Trophoblast cell (in vitro differentiated cells and primary cell): ENCODE measurements around the gene SMIM14.
"Not testable (repeated sequence)": the region's sequence is repeated elsewhere in the genome, so short reads cannot be mapped to it uniquely, and the experiment has no call there.

ENCODE experiments used
- DNase-seq, 2 donors: peaks; one replicate each; pipeline ENCODE4 v3.0.0-alpha.2; 2016
- H2AFZ ChIP-seq: 2 replicates; pipeline ENCODE4 v1.6.1; 2013; ENCODE audit warnings: low read length, moderate library complexity, mild to moderate bottlenecking; ENCODE audit not compliant: insufficient read depth, poor library complexity
- H2AK5ac ChIP-seq: 2 replicates; pipeline ENCODE4 v1.6.1; 2013; ENCODE audit warnings: mild to moderate bottlenecking, low read length
- H2BK120ac ChIP-seq: 2 replicates; pipeline ENCODE4 v1.6.1; 2013; ENCODE audit warnings: low read length, mild to moderate bottlenecking, moderate library complexity; ENCODE audit not compliant: insufficient read depth, poor library complexity
- H2BK12ac ChIP-seq: 2 replicates; pipeline ENCODE4 v1.6.1; 2013; ENCODE audit warnings: mild to moderate bottlenecking, low read length, moderate library complexity
- H2BK5ac ChIP-seq: 2 replicates; pipeline ENCODE4 v1.6.1; 2013; ENCODE audit warnings: low read length, low read depth, moderate library complexity, mild to moderate bottlenecking; ENCODE audit not compliant: poor library complexity
- H3K14ac ChIP-seq: 2 replicates; pipeline ENCODE4 v1.6.1; 2013; ENCODE audit warnings: mild to moderate bottlenecking, low read length
- H3K18ac ChIP-seq: 2 replicates; pipeline ENCODE4 v1.6.1; 2013; ENCODE audit warnings: mild to moderate bottlenecking, low read length
- H3K23ac ChIP-seq: 2 replicates; pipeline ENCODE4 v1.6.1; 2013; ENCODE audit warnings: low read length
- H3K27ac ChIP-seq: 2 replicates; pipeline ENCODE4 v1.5.1; 2013; ENCODE audit warnings: low read depth, mild to moderate bottlenecking, inconsistent platforms, low read length, moderate library complexity
- H3K27me3 ChIP-seq: 2 replicates; pipeline ENCODE4 v1.6.1; 2013; ENCODE audit warnings: inconsistent platforms, mild to moderate bottlenecking, low read length, moderate library complexity; ENCODE audit not compliant: insufficient read depth
- H3K36me3 ChIP-seq, 2 experiments: 1 replicate in 1 of 2; 2 replicates in 1 of 2; pipeline ENCODE4 v1.6.1; 2013; ENCODE audit warnings: low read length in 2 of 2, mild to moderate bottlenecking in 2 of 2, moderate library complexity in 1 of 2; ENCODE audit not compliant: insufficient read depth in 2 of 2, control insufficient read depth in 1 of 2
- H3K4ac ChIP-seq: 2 replicates; pipeline ENCODE4 v1.6.1; 2013; ENCODE audit warnings: low read depth, mild to moderate bottlenecking, low read length, moderate library complexity
- H3K4me1 ChIP-seq, 2 experiments: 1 replicate in 1 of 2; 2 replicates in 1 of 2; pipeline ENCODE4 v1.6.1; 2013; ENCODE audit warnings: low read length in 2 of 2, mild to moderate bottlenecking in 2 of 2, moderate library complexity in 1 of 2; ENCODE audit not compliant: insufficient read depth in 2 of 2, control insufficient read depth in 1 of 2
- H3K4me2 ChIP-seq: 2 replicates; pipeline ENCODE4 v1.6.1; 2013; ENCODE audit warnings: inconsistent platforms, mild to moderate bottlenecking, low read length, moderate library complexity
- H3K4me3 ChIP-seq: 2 replicates; pipeline ENCODE4 v1.5.1; 2013; ENCODE audit warnings: mild to moderate bottlenecking, low read depth, low read length, inconsistent platforms
- H3K79me1 ChIP-seq: one replicate; pipeline ENCODE4 v1.6.1; 2013; ENCODE audit warnings: low read length
- H3K79me2 ChIP-seq: 2 replicates; pipeline ENCODE4 v1.6.1; 2013; ENCODE audit warnings: low read length, mild to moderate bottlenecking; ENCODE audit not compliant: control insufficient read depth, insufficient read depth, poor library complexity
- H3K9ac ChIP-seq: 2 replicates; pipeline ENCODE4 v1.6.1; 2013; ENCODE audit warnings: mild to moderate bottlenecking, low read length
- H3K9me3 ChIP-seq: 2 replicates; pipeline ENCODE4 v1.6.1; 2013; ENCODE audit warnings: low read depth, mild to moderate bottlenecking, control low read depth, inconsistent platforms, low read length; ENCODE audit not compliant: insufficient read depth
- H4K12ac ChIP-seq: 2 replicates; pipeline ENCODE4 v1.6.1; 2013; ENCODE audit warnings: low read depth, mild to moderate bottlenecking, low read length, moderate library complexity
- H4K8ac ChIP-seq: 2 replicates; pipeline ENCODE4 v1.6.1; 2013; ENCODE audit warnings: low read depth, mild to moderate bottlenecking, low read length, moderate library complexity
- H4K91ac ChIP-seq: one replicate; pipeline ENCODE4 v1.6.1; 2013; ENCODE audit warnings: low read depth, mild to moderate bottlenecking, low read length, moderate library complexity
- WGBS: extraction: QIAGEN DNeasy Blood & Tissue Kit; methylation state at CpG from one replicate; pipeline ENCODE4 v1.1.7; 2013; ENCODE audit warnings: missing lambda C conversion rate; ENCODE audit not compliant: insufficient read length, insufficient coverage; ENCODE audit errors: extremely low coverage; 5-methylcytosine and 5-hydroxymethylcytosine counted together

SMIM14 gene

DNA sequence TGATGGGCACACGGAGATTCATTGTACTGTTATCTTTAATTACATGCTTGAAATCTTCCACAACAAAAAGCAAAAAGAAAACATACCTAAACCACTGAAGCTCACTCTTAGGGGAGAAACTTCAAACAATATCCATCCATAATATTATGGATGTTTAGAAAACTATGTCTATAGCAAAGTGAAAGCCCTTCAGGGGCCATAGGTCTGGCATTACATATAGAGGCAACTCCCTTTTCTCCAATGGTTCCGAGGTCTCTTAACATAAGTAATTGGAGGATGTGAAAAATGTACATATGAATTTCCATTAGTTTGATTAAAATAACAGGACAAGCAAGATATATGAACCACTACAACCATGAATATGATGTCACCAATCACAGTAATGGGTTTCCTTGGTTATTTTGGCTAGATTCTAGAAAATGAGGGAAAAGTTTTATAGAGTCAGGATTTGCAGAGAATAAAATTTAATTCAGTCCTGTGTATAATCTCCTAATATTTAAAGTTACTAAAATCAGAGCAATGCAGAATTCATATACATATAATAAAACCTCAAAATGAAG, 122.2 kb downstream of the SMIM14 start:
- no peak overlapping the region for H4K91ac ChIP-seq
- WGBS, result no CpG with 5 or more reads among the region's 2 CpGs

DNA sequence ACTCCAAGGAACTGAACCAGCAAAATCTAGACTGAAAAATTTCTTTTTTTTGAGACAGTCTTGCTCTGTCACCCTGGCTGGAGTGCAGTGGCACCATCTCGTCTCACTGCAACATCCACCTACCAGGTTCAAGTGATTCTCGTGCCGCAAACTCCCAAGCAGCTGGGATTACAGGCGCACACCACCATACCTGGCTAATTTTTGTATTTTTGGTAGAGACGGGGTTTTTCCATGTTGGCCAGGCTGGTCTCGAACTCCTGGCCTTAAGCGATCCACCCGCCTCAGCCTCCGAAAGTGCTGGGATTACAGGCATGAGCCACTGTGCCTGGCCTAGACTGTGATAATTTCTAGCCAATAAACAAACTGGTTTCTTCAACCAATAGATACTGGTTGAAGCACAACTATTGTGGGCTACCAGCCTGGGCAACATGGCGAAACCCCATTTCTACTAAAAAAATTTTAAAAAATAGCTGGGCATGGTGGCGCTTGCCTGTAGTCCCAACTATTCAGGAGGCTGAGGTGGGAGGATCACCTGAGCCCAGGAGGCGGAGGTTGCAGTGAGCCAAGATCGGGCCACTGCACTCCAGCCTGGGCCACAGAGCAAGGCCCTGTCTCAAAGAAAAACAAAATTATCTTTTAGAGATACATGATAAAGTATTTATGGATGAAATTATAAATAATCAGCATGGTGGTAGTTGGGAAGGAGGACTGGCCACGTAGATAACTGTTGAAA, 122.8 kb downstream of the SMIM14 start:
- not testable (repeated sequence) for H4K91ac ChIP-seq, H3K4ac ChIP-seq, H3K4me1 ChIP-seq, H3K4me2 ChIP-seq, DNase-seq, H3K79me1 ChIP-seq, H2AFZ ChIP-seq, H3K27me3 ChIP-seq, H2BK12ac ChIP-seq, H3K23ac ChIP-seq, H3K4me3 ChIP-seq, H2BK5ac ChIP-seq, H3K9me3 ChIP-seq, H2AK5ac ChIP-seq, H3K14ac ChIP-seq, H3K9ac ChIP-seq, H3K18ac ChIP-seq, H3K79me2 ChIP-seq, H3K27ac ChIP-seq, H4K12ac ChIP-seq, H4K8ac ChIP-seq, H2BK120ac ChIP-seq
- H3K36me3 ChIP-seq, result peaks cover 23 to 25% of the 10 kb centered on the region in 2 experiments
- WGBS, result no CpG with 5 or more reads among the region's 14 CpGs

More for the DNA sequence above, 122.2 kb downstream of the SMIM14 start:
- H3K27ac ChIP-seq, result no peak overlapping the region
- no peaks in the 10 kb centered on the region for H3K27me3 ChIP-seq
- H2BK12ac ChIP-seq, result no peak overlapping the region
- DNase-seq, result no peak
- no peak overlapping the region for H4K12ac ChIP-seq
- no peaks in the 10 kb centered on the region for H3K4me1 ChIP-seq
- no peak overlapping the region for H3K4ac ChIP-seq
- no peak overlapping the region for H2BK5ac ChIP-seq
- no peaks in the 10 kb centered on the region for H3K9me3 ChIP-seq
- no peak overlapping the region for H3K14ac ChIP-seq
- no peak overlapping the region for H2BK120ac ChIP-seq
- H3K18ac ChIP-seq, result no peak overlapping the region
- H3K23ac ChIP-seq, result no peak overlapping the region
- H3K4me3 ChIP-seq, result no peak overlapping the region
- no peak overlapping the region for H3K9ac ChIP-seq
- no peak overlapping the region for H2AFZ ChIP-seq
- no peak overlapping the region for H3K4me2 ChIP-seq
- no peak overlapping the region for H4K8ac ChIP-seq
- H3K79me2 ChIP-seq, result no peaks in the 10 kb centered on the region
- peaks cover 22 to 23% of the 10 kb centered on the region in 2 experiments for H3K36me3 ChIP-seq
- no peak overlapping the region for H2AK5ac ChIP-seq
- H3K79me1 ChIP-seq, result no peaks in the 10 kb centered on the region

DNA sequence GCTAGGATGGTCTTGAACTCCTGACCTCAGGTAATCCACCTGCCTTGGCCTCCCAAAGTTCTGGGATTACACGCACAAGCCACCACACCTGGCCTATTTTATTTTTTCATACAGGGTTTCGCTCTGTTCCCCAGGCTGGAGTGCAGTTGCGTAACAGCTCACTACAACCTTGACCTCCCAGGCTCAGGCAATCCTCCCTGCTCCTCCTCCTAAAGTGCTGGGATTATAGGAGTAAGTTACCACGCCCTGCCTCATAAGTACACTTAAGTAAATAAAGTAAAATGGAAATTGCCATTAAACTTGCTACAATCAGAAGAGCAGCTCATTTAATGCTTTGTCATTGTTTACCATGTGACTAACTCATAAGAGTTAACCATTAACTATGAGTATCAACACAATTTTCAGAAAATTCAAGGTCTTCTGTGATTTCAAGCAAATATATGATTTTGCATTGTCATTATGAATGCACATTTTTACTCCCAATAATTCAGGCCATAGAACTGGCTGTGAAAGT, 123.7 kb downstream of the SMIM14 start:
- Histone ChIP-seq H3K4me2 (no peak overlapping the region), H3K4me3 (no peak overlapping the region), H2BK120ac (no peak overlapping the region), H3K14ac (no peak overlapping the region), H3K27ac (no peak overlapping the region), H2AFZ (no peak overlapping the region), H3K9ac (no peak overlapping the region), H4K8ac (no peak overlapping the region), H2BK5ac (no peak overlapping the region), H2AK5ac (no peak overlapping the region), H3K36me3 (peaks cover 27% of the 10 kb centered on the region in 2 experiments), H3K9me3 (no peaks in the 10 kb centered on the region), H3K23ac (no peak overlapping the region), H3K4ac (no peak overlapping the region), H3K79me1 (no peaks in the 10 kb centered on the region), H4K91ac (no peak overlapping the region), H3K18ac (no peak overlapping the region), H2BK12ac (no peak overlapping the region), H3K79me2 (no peaks in the 10 kb centered on the region), H4K12ac (no peak overlapping the region), H3K4me1 (no peaks in the 10 kb centered on the region), H3K27me3 (no peaks in the 10 kb centered on the region)
- WGBS, result no CpG with 5 or more reads among the region's 4 CpGs
- DNase-seq, result no peak

DNA sequence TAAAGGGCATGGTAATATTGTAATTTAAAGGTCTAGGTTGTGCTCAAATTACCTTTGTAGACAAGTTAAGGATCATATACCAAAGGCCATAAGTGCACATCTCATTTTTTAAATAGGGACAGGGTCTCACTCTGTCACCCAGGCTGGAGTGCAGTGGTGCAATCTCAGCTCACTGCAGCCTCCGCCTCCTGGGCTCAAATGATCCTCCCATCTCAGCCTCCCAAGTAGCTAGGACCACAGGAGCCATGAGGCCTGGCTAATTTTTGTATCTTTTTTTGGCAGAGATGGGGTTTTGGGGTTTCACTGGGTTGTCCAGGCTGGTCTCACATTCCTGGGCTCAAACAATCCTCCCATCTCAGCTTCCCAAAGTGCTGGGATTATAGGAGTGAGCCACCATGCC, 124.4 kb downstream of the SMIM14 start:
- H4K12ac ChIP-seq, H3K23ac ChIP-seq: not testable (repeated sequence)

More for the DNA sequence above, 124.4 kb downstream of the SMIM14 start:
- not testable (repeated sequence) for H3K9ac ChIP-seq, H2BK12ac ChIP-seq, H4K91ac ChIP-seq, DNase-seq, H2BK5ac ChIP-seq, H3K27ac ChIP-seq, H2BK120ac ChIP-seq, H3K4ac ChIP-seq, H4K8ac ChIP-seq, H3K18ac ChIP-seq, H3K9me3 ChIP-seq, H2AFZ ChIP-seq, H3K4me1 ChIP-seq, H3K79me2 ChIP-seq, H3K79me1 ChIP-seq, H3K4me2 ChIP-seq, H3K4me3 ChIP-seq, H2AK5ac ChIP-seq, H3K14ac ChIP-seq, H3K27me3 ChIP-seq
- WGBS, result no CpG with 5 or more reads among the region's 1 CpG
- H3K36me3 ChIP-seq, result peaks cover 23 to 28% of the 10 kb centered on the region in 2 experiments
